ENCODE measurements around the gene SLC19A1.

- TF ChIP-seq, protein P1, sequence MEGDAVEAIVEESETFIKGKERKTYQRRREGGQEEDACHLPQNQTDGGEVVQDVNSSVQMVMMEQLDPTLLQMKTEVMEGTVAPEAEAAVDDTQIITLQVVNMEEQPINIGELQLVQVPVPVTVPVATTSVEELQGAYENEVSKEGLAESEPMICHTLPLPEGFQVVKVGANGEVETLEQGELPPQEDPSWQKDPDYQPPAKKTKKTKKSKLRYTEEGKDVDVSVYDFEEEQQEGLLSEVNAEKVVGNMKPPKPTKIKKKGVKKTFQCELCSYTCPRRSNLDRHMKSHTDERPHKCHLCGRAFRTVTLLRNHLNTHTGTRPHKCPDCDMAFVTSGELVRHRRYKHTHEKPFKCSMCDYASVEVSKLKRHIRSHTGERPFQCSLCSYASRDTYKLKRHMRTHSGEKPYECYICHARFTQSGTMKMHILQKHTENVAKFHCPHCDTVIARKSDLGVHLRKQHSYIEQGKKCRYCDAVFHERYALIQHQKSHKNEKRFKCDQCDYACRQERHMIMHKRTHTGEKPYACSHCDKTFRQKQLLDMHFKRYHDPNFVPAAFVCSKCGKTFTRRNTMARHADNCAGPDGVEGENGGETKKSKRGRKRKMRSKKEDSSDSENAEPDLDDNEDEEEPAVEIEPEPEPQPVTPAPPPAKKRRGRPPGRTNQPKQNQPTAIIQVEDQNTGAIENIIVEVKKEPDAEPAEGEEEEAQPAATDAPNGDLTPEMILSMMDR (conservative IDR thresholded peaks at IDR 0.05) = no peak
- TF ChIP-seq ZFX (IDR thresholded peaks at IDR 0.05) = no peak
Measured at GRCh38 chr21:45578811-45579381, 36.7 kb upstream of the SLC19A1 start.

All from C4-2B (cell line).